ENCODE data around the gene ARID1A.

DNA sequence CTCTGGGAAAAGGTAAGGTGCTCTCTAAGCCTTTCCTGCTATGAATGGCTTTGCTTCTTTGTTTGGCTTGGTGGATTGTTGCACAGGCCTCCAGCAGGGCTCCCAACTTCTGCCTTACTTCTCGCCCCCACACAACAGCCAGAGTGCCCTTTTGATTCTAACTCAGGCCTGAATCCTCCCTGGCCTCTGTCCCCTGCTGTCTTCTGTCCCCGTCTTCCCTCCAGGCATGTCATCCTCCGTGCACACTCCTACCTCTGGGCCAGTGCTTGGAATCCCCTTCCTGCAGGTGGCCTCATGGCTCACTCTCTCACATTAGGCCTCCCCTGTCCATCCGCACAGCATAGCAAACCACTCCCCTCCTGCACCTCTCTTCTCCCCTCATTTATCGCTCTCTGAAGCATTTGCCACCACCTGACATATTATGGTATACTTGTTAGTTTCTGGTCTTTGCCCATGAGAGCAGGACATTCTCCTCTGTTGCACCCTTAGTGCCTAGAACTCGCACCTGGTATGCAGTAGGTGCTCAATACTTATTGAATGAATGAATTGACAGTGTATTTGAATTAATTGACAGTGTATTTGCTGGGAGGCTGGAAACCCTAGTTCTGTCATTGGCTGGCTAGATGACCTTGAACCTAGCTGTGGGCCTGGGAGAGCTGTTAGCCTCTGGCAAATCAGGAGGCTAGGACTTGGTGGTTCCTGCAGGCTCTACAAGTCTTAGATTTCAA lies 133.5 kb downstream of the ARID1A start:
- TF ChIP-seq, protein P1, sequence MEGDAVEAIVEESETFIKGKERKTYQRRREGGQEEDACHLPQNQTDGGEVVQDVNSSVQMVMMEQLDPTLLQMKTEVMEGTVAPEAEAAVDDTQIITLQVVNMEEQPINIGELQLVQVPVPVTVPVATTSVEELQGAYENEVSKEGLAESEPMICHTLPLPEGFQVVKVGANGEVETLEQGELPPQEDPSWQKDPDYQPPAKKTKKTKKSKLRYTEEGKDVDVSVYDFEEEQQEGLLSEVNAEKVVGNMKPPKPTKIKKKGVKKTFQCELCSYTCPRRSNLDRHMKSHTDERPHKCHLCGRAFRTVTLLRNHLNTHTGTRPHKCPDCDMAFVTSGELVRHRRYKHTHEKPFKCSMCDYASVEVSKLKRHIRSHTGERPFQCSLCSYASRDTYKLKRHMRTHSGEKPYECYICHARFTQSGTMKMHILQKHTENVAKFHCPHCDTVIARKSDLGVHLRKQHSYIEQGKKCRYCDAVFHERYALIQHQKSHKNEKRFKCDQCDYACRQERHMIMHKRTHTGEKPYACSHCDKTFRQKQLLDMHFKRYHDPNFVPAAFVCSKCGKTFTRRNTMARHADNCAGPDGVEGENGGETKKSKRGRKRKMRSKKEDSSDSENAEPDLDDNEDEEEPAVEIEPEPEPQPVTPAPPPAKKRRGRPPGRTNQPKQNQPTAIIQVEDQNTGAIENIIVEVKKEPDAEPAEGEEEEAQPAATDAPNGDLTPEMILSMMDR (IDR thresholded peaks at IDR 0.05): no peak
- no peak for TF ChIP-seq POLR2AphosphoS5 (IDR thresholded peaks at IDR 0.05)
- no peak for TF ChIP-seq POLR2A (IDR thresholded peaks at IDR 0.05)

All from prostate gland (tissue), 2 donors.